ENCODE results near the gene ABCC1. TPM values are rescaled to one million over a fixed set of nuclear protein-coding genes. Genes with fewer than 3 reads are reported as not detected.

The ABCC1 gene
- total RNA-seq, 4 donors from 2014 or later: 17.3 to 105 (median 28.3) TPM

DNA sequence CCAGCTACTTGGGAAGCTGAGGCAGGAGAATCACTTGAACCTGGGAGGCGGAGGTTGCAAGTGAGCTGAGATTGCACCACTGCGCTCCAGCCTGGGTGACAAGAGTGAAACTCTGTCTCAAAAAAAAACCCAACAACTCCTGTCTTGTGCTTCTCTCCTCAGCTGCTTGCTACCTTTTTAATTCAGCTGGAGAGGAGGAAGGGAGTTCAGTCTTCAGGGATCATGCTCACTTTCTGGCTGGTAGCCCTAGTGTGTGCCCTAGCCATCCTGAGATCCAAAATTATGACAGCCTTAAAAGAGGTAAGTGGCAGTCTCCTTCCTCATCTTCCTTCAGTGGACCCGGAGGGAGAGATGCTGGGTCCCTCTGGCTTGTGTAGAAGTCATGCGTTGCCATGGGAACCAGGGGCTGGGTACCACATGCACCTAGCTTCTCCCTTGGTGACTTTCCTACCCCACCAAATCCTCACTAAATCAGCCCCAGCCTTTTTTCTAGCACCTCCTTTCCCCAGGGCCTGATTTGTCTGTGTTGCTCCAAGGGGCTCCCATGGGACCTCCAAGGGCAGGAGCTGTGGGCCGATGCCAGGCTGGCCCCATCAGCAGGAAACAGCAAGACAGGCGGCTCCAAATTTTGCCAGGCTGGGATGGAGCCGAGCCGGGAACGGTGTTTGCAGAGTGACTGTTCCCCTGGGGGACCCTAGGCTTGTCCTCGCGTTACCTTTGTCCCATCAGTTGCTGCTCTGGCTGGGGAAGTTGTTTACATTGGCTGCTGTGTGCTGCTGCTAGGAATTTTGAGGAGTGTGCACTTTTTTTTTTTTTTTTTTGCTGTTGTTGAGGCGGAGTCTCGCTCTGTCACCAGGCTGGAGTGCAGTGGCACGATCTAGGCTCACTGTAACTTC lies 65.2 kb downstream of the ABCC1 start:
- DNase-seq: no peak
- Histone ChIP-seq H3K27me3 (no peaks in the 10 kb centered on the region), H3K9me3 (no peaks in the 10 kb centered on the region), H3K4me3 (no peak overlapping the region), H3K4me1 (no peaks in the 10 kb centered on the region), H3K27ac (peak overlapping the region in 1 of 4 donors; percentile 38), H3K36me3 (peaks cover 0 to 28% (median 0%) of the 10 kb centered on the region in 3 donors)
- no peak for TF ChIP-seq POLR2A (IDR thresholded peaks at IDR 0.05)
- TF ChIP-seq, protein P1, sequence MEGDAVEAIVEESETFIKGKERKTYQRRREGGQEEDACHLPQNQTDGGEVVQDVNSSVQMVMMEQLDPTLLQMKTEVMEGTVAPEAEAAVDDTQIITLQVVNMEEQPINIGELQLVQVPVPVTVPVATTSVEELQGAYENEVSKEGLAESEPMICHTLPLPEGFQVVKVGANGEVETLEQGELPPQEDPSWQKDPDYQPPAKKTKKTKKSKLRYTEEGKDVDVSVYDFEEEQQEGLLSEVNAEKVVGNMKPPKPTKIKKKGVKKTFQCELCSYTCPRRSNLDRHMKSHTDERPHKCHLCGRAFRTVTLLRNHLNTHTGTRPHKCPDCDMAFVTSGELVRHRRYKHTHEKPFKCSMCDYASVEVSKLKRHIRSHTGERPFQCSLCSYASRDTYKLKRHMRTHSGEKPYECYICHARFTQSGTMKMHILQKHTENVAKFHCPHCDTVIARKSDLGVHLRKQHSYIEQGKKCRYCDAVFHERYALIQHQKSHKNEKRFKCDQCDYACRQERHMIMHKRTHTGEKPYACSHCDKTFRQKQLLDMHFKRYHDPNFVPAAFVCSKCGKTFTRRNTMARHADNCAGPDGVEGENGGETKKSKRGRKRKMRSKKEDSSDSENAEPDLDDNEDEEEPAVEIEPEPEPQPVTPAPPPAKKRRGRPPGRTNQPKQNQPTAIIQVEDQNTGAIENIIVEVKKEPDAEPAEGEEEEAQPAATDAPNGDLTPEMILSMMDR (IDR thresholded peaks at IDR 0.05): no peak

DNA sequence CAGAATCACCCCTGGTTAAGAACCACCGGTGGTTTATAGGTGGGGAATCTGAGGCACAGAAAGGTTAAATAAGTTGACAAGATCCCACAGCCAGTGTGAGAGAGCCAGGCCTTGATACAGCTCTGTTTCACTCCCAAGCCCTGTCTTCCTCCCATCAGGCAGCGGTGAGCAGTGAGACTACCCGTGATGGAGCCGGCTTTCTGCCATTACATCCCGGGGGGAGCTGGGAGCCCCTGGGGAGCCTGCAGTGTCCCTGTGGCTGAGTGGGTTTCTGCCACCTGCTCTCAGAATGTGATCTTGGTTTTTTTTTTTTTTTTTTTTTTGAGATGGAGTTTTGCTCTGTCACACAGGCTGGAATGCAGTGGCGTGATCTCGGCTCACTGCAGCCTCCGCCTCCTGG lies 66.4 kb downstream of the ABCC1 start:
- TF ChIP-seq, protein P1 (IDR thresholded peaks at IDR 0.05): no peak
- TF ChIP-seq POLR2A (IDR thresholded peaks at IDR 0.05): no peak
- Histone ChIP-seq H3K4me1 (no peaks in the 10 kb centered on the region), H3K4me3 (no peak overlapping the region), H3K27me3 (no peaks in the 10 kb centered on the region), H3K36me3 (peaks cover 0 to 26% (median 0%) of the 10 kb centered on the region in 3 donors), H3K9me3 (no peaks in the 10 kb centered on the region), H3K27ac (no peak overlapping the region)
- no peak for DNase-seq

DNA sequence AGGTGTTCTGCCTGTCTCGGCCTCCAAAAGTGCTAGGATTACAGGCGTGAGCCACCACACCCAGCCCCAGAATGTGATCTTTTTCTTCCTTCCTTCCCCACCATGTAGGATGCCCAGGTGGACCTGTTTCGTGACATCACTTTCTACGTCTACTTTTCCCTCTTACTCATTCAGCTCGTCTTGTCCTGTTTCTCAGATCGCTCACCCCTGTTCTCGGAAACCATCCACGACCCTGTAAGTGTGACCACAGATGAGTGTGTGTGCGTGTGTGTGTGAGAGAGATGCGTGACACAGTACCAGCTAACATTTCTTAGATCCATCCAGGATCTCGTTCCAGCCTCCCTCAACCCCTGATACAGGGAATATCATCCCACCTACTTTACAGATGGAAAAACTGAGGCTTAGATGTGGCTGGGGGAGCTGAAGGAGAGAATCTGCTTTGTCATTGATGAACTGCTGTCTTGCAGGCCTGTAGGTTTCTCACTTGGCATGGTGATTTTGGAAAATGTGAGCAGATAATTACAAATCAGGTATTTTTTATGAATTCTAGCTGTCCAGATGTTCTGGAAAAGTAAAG lies 67.1 kb downstream of the ABCC1 start:
- H3K4me3 ChIP-seq: no peak overlapping the region
- TF ChIP-seq POLR2A (IDR thresholded peaks at IDR 0.05): no peak
- TF ChIP-seq, protein P1 (IDR thresholded peaks at IDR 0.05): no peak
- no peaks in the 10 kb centered on the region for H3K9me3 ChIP-seq
- no peaks in the 10 kb centered on the region for H3K27me3 ChIP-seq
- H3K4me1 ChIP-seq: peaks cover 0 to 2% (median 0%) of the 10 kb centered on the region in 4 donors
- H3K27ac ChIP-seq: no peak overlapping the region
- H3K36me3 ChIP-seq: peaks cover 0 to 26% (median 0%) of the 10 kb centered on the region in 3 donors
- DNase-seq: no peak

DNA sequence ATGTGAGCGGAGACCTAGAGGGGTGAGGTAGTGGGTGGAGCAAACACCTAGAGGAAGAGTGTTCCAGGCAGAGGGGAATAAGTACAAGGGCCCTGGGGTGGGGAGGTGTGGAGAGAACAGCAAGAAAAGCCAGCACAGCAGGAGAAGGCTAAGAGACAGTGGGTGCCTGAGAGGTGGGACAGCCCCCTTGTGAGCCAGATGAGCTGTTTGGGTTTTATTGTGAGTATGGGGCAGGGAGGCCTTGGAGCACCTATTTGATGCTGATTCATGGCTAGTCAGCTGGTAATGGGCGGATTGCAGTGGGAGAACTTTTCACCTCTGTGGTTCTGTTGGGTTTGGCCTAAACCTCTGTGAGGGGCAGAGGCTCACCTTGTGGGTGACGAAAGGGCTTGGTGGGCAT lies 68.4 kb downstream of the ABCC1 start:
- H3K4me3 ChIP-seq: no peak overlapping the region
- H3K9me3 ChIP-seq: no peaks in the 10 kb centered on the region
- H3K27me3 ChIP-seq: no peaks in the 10 kb centered on the region
- H3K36me3 ChIP-seq: peaks cover 0 to 26% (median 0%) of the 10 kb centered on the region in 3 donors
- peaks cover 0 to 14% (median 0%) of the 10 kb centered on the region in 4 donors for H3K4me1 ChIP-seq
- no peak for DNase-seq
- TF ChIP-seq, protein P1 (IDR thresholded peaks at IDR 0.05): no peak
- no peak for TF ChIP-seq POLR2A (IDR thresholded peaks at IDR 0.05)
- H3K27ac ChIP-seq: no peak overlapping the region

- H3K4me3 ChIP-seq: no peak overlapping the region
- no peaks in the 10 kb centered on the region for H3K27me3 ChIP-seq
- DNase-seq: no peak
- peaks cover 0 to 17% (median 0%) of the 10 kb centered on the region in 4 donors for H3K4me1 ChIP-seq
- H3K27ac ChIP-seq: no peak overlapping the region
- peaks cover 0 to 26% (median 0%) of the 10 kb centered on the region in 3 donors for H3K36me3 ChIP-seq
- TF ChIP-seq POLR2A (IDR thresholded peaks at IDR 0.05): no peak
- TF ChIP-seq, protein P1 (IDR thresholded peaks at IDR 0.05): no peak
- H3K9me3 ChIP-seq: no peaks in the 10 kb centered on the region
Measured at GRCh38 chr16:16018705-16019104, 69.3 kb downstream of the ABCC1 start.

All from Peyer's patch (tissue), 4 donors.